GM20000 (cell line): Measurements from ENCODE around the gene SIGLEC8.

Experiments
- DNase-seq: peaks from one replicate; pipeline ENCODE4 v3.0.0; 2012; ENCODE audit warnings: low spot score
- CTCF ChIP-seq: IDR thresholded peaks from 2 replicates; pipeline ENCODE4 v1.5.1; 2012; ENCODE audit warnings: mild to moderate bottlenecking, control low read depth; ENCODE audit errors: extremely low read depth, missing control alignments

The SIGLEC8 gene

GRCh38 chr19:51415187-51415586 lies 43.1 kb downstream of the SIGLEC8 start:
- TF ChIP-seq CTCF, result no peak
- no peak for DNase-seq

- DNase-seq, result no peak
- TF ChIP-seq CTCF, result no peak
Observed at GRCh38 chr19:51410950-51411748, 47.1 kb downstream of the SIGLEC8 start.

GRCh38 chr19:51407511-51408131 lies 50.6 kb downstream of the SIGLEC8 start:
- peak; percentile 55 for TF ChIP-seq CTCF
- DNase-seq, result no peak

- DNase-seq, result no peak
- TF ChIP-seq CTCF, result no peak
Observed at GRCh38 chr19:51402117-51402516, 56.1 kb downstream of the SIGLEC8 start.
